Measurements from ENCODE around the gene YIPF1.

DNA sequence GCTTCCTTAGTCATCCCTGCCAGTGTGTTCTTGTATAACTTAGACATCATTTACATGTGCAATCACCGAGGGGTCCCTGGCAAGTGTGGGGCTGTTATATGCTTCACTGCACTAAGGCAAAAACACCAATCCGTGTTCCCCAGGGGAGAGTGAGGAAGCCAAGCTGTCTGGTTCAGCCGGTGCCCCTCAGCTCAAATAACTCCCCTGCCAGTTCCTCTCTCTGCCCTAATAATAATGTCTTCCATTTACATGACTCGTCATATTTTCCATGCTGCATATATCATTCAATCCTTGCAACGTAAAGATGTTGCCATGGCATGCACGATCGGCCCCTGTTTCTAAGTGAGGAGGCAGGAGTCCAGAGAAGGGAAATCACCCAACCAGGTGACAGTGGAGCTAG, 27.1 kb downstream of the YIPF1 start:
- TF ChIP-seq EP300 (IDR thresholded peaks at IDR 0.05) (no peak), POLR2A (IDR thresholded peaks at IDR 0.05) (no peak)
- TF ChIP-seq, protein P1, sequence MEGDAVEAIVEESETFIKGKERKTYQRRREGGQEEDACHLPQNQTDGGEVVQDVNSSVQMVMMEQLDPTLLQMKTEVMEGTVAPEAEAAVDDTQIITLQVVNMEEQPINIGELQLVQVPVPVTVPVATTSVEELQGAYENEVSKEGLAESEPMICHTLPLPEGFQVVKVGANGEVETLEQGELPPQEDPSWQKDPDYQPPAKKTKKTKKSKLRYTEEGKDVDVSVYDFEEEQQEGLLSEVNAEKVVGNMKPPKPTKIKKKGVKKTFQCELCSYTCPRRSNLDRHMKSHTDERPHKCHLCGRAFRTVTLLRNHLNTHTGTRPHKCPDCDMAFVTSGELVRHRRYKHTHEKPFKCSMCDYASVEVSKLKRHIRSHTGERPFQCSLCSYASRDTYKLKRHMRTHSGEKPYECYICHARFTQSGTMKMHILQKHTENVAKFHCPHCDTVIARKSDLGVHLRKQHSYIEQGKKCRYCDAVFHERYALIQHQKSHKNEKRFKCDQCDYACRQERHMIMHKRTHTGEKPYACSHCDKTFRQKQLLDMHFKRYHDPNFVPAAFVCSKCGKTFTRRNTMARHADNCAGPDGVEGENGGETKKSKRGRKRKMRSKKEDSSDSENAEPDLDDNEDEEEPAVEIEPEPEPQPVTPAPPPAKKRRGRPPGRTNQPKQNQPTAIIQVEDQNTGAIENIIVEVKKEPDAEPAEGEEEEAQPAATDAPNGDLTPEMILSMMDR (IDR thresholded peaks at IDR 0.05) = no peak
